Endothelial cell of umbilical vein (primary cell): Measurements from ENCODE around the gene SHISA7.

ENCODE experiments used
- CTCF ChIP-seq, 2 donors: IDR thresholded peaks; 1 replicate in 1 of 2; 2 replicates in 1 of 2; pipeline ENCODE4 v1.5.1; 2011; ENCODE audit warnings: low read length in 2 of 2, mild to moderate bottlenecking in 2 of 2, moderate library complexity in 2 of 2, control low read depth in 1 of 2, inconsistent platforms in 1 of 2, low read depth in 1 of 2; ENCODE audit not compliant: insufficient read depth in 1 of 2; ENCODE audit errors: extremely low read depth in 1 of 2
- EZH2 ChIP-seq: IDR thresholded peaks from 2 replicates; pipeline ENCODE4 v1.6.1; 2012; ENCODE audit warnings: borderline replicate concordance, low read depth, mild to moderate bottlenecking, moderate library complexity, low read length, inconsistent platforms; ENCODE audit not compliant: severe bottlenecking
- FOS ChIP-seq: IDR thresholded peaks from 2 replicates; pipeline ENCODE4 v1.6.1; 2011; ENCODE audit warnings: mild to moderate bottlenecking, low read length, moderate library complexity, borderline replicate concordance; ENCODE audit not compliant: insufficient read depth
- GATA2 ChIP-seq: IDR thresholded peaks from 2 replicates; pipeline ENCODE4 v1.7.0; 2011; ENCODE audit warnings: low read depth, mild to moderate bottlenecking, moderate library complexity, mixed read lengths, low read length; ENCODE audit not compliant: insufficient read length, insufficient read depth
- JUN ChIP-seq: IDR thresholded peaks from 2 replicates; pipeline ENCODE4 v1.6.1; 2011; ENCODE audit warnings: borderline replicate concordance, low read depth; ENCODE audit not compliant: insufficient read length, insufficient read depth
- MAX ChIP-seq: IDR thresholded peaks from 2 replicates; pipeline ENCODE4 v1.6.1; 2011; ENCODE audit not compliant: insufficient read depth, insufficient read length
- MYC ChIP-seq: IDR thresholded peaks from one replicate; pipeline ENCODE4 v1.6.1; 2011; ENCODE audit warnings: mild to moderate bottlenecking, low read depth, low read length
- POLR2A ChIP-seq: IDR thresholded peaks from 2 replicates; pipeline ENCODE4 v1.6.1; 2012; ENCODE audit warnings: low read depth, mild to moderate bottlenecking, control low read depth, low read length
- POLR2AphosphoS5 ChIP-seq: IDR thresholded peaks from 2 replicates; pipeline ENCODE4 v1.6.1; 2012; ENCODE audit warnings: low read depth, mild to moderate bottlenecking, control low read depth, low read length, moderate library complexity; ENCODE audit not compliant: insufficient read depth

- TF ChIP-seq CTCF (IDR thresholded peaks at IDR 0.05; ENCODE audit: extremely low read depth in 1 of 2, insufficient read depth in 1 of 2, low read depth in 1 of 2, low read length in 2 of 2) (no peak), POLR2AphosphoS5 (no peak), POLR2A (no peak), EZH2 (no peak), JUN (no peak), FOS (no peak), GATA2 (no peak), MAX (no peak), MYC (no peak)
Observed at GRCh38 chr19:55477905-55478304, 34.8 kb upstream of the SHISA7 start.
